ENCODE measurements around the gene CCNF.

CCNF gene

GRCh38 chr16:2489581-2489980 lies 60.3 kb downstream of the CCNF start:
- no peak for DNase-seq

GRCh38 chr16:2490190-2491105 lies 61.2 kb downstream of the CCNF start:
- DNase-seq, result no peak

- no peak for DNase-seq
Measured at GRCh38 chr16:2492292-2492691, 63.0 kb downstream of the CCNF start.

- no peak for DNase-seq
Measured at GRCh38 chr16:2493605-2494004, 64.4 kb downstream of the CCNF start.

GRCh38 chr16:2494616-2495015 lies 65.4 kb downstream of the CCNF start:
- DNase-seq, result no peak

GRCh38 chr16:2495041-2495440 lies 65.8 kb downstream of the CCNF start:
- DNase-seq, result no peak

GRCh38 chr16:2496223-2497115 lies 67.2 kb downstream of the CCNF start:
- DNase-seq, result no peak

GRCh38 chr16:2497116-2497630 lies 67.9 kb downstream of the CCNF start:
- DNase-seq, result no peak

- DNase-seq, result no peak
Measured at GRCh38 chr16:2497695-2498484, 68.6 kb downstream of the CCNF start.

- no peak for DNase-seq
Measured at GRCh38 chr16:2498531-2499253, 69.4 kb downstream of the CCNF start.

GRCh38 chr16:2499454-2499853 lies 70.2 kb downstream of the CCNF start:
- DNase-seq, result no peak

GRCh38 chr16:2499890-2500429 lies 70.7 kb downstream of the CCNF start:
- DNase-seq, result no peak

- no peak for DNase-seq
Measured at GRCh38 chr16:2500430-2500917, 71.2 kb downstream of the CCNF start.

- peak; percentile 76 for DNase-seq
Measured at GRCh38 chr16:2500918-2501750, 71.9 kb downstream of the CCNF start.

- DNase-seq, result no peak
Measured at GRCh38 chr16:2501946-2502895, 73.0 kb downstream of the CCNF start.

- no peak for DNase-seq
Measured at GRCh38 chr16:2505695-2506094, 76.4 kb downstream of the CCNF start.

GRCh38 chr16:2507052-2507659 lies 77.9 kb downstream of the CCNF start:
- DNase-seq, result peak; percentile 90

GRCh38 chr16:2507665-2508064 lies 78.4 kb downstream of the CCNF start:
- no peak for DNase-seq
